Medulla oblongata (tissue), 1 donor: ENCODE measurements around the gene SLC25A53.
A peak's percentile ranks its signal among the peaks of the same experiment; 100 is the strongest.

ENCODE experiments used
- DNase-seq: peaks from one replicate; pipeline ENCODE4 v3.0.0-alpha.2; 2015; ENCODE audit errors: extremely low spot score

Gene SLC25A53

GRCh38 chrX:104156630-104157529 is at the start of gene SLC25A53:
Gene SLC25A53, minus strand, starts transcription at chrX:104157009. Its CDS starts 51,752 bp downstream, at chrX:104105257.
- peak; percentile 78 for DNase-seq

GRCh38 chrX:104205548-104205947 is 48.7 kb upstream of the SLC25A53 start:
- no peak for DNase-seq

GRCh38 chrX:104195489-104196084 is 38.8 kb upstream of the SLC25A53 start:
- DNase-seq: peak; percentile 40

GRCh38 chrX:104195013-104195412 is 38.2 kb upstream of the SLC25A53 start:
- DNase-seq: no peak

GRCh38 chrX:104193485-104193884 is 36.7 kb upstream of the SLC25A53 start:
- no peak for DNase-seq

GRCh38 chrX:104189837-104190236 is 33.0 kb upstream of the SLC25A53 start:
- DNase-seq: no peak

- no peak for DNase-seq
These were observed 31.1 kb upstream of the SLC25A53 start for GRCh38 chrX:104187931-104188330.

GRCh38 chrX:104183685-104184084 is 26.9 kb upstream of the SLC25A53 start:
- no peak for DNase-seq

GRCh38 chrX:104173841-104174240 is 17.0 kb upstream of the SLC25A53 start:
- DNase-seq: no peak

- no peak for DNase-seq
These were observed 16.0 kb upstream of the SLC25A53 start for GRCh38 chrX:104172788-104173187.

- DNase-seq: no peak
These were observed 15.3 kb upstream of the SLC25A53 start for GRCh38 chrX:104172121-104172520.

GRCh38 chrX:104168127-104168526 is 11.3 kb upstream of the SLC25A53 start:
- no peak for DNase-seq

GRCh38 chrX:104166735-104167436 is 10.1 kb upstream of the SLC25A53 start:
- DNase-seq: no peak

GRCh38 chrX:104165894-104166734 is 9.3 kb upstream of the SLC25A53 start, which contains the start of gene FAM199X:
Gene FAM199X, plus strand, starts transcription at chrX:104166453. Its CDS starts 333 bp downstream, at chrX:104166786.
- DNase-seq: peak; percentile 83

- DNase-seq: no peak
These were observed 5.8 kb downstream of the SLC25A53 start for GRCh38 chrX:104151037-104151436.

GRCh38 chrX:104141087-104141760 is 15.6 kb downstream of the SLC25A53 start:
- no peak for DNase-seq

GRCh38 chrX:104137496-104137895 is 19.3 kb downstream of the SLC25A53 start:
- DNase-seq: no peak

- DNase-seq: peak; percentile 92
These were observed 20.4 kb downstream of the SLC25A53 start for GRCh38 chrX:104136241-104137019.

GRCh38 chrX:104135677-104136076 is 21.1 kb downstream of the SLC25A53 start:
- DNase-seq: no peak
